KOPT-K1 (cell line): ENCODE results near the gene NFATC2.

Experiments
- H3K27ac ChIP-seq: fragments of 200-600 bp; sonication (generic); 2 replicates; pipeline ENCODE4 v1.5.1; 2016; ENCODE audit warnings: antibody characterized with exemption, mild to moderate bottlenecking, low read depth, low read length; ENCODE audit not compliant: poor library complexity, severe bottlenecking
- H3K36me3 ChIP-seq: fragments of 200-600 bp; sonication (generic); 2 replicates; pipeline ENCODE4 v1.5.1; 2017; ENCODE audit warnings: antibody characterized with exemption, mild to moderate bottlenecking, low read length, moderate library complexity; ENCODE audit not compliant: insufficient read depth
- H3K9me3 ChIP-seq: fragments of 200-600 bp; sonication (generic); 2 replicates; pipeline ENCODE4 v1.5.1; 2017; ENCODE audit warnings: antibody characterized with exemption, low read length, mild to moderate bottlenecking; ENCODE audit not compliant: insufficient read depth, poor library complexity, severe bottlenecking

The NFATC2 gene

DNA sequence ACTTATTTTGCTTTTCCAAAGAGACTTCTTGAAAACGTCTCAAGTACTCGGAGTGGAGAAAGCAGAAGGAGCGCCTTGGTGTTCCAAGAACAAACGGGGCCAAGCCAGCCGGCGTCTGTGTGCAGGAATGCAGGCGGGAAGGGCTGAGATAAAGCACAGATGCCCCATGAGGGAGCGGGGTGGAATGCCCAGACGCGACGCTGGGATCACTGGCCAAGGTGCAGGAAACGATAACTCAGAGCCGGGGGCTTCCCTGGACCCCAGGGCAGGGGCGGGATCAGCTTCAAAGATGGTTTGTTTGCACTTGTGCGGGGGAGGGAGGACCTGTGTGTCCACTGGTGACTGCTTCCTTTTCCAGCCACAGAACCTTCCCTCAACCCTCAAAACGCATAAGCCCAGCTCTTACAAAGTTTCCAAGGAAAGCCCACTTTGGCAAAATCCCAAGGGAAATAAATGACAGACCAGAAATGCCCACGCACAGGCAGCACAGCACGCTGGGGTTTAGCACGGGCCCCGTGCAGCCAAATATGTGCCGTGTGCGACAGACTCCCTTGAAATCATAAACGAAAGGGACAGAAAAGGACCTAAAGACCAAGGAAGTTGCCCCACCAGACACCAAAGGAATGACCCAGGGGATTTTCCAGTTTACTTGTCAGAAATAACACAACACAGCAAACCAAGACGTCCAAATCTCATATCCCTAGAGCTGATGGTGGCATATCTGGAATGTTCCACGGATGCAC is 113.9 kb downstream of the NFATC2 start:
- H3K27ac ChIP-seq = no peak overlapping the region
- no peaks in the 10 kb centered on the region for H3K9me3 ChIP-seq
- peaks cover 57% of the 10 kb centered on the region; the same call in 1 of the 2 replicates for H3K36me3 ChIP-seq

DNA sequence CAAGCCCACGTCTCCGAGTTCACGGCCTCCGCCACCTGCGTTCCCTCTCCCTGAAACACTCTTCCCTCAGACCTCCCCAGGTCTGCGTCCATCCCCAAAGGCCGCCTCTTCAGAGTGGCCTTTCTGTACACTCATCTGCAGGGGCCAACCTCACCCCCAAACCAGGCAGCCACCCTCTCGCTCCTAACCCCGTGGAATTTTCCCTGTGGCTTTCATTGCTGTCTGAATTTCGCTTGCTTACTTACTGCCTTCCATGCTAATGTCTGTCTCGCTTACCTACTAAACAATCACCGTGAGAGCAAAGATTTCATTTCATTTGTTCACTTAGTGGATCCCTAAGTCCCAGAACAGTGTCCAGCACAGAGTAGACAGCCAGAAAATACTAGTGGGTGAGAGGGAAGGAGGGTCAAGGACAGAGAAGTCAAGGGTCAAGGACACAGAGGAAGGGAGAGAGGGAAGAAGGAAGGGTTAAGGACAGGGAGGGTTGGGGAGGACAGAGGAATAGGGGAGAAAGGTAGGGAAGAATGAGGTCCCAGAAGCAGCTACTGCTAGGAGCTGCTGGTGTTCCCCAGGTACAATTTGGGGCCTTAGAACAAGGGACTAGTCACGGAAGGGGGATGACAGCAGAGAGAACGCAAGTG is 114.7 kb downstream of the NFATC2 start:
- Histone ChIP-seq H3K9me3 (no peaks in the 10 kb centered on the region), H3K36me3 (peaks cover 57% of the 10 kb centered on the region; the same call in 1 of the 2 replicates), H3K27ac (no peak overlapping the region)

DNA sequence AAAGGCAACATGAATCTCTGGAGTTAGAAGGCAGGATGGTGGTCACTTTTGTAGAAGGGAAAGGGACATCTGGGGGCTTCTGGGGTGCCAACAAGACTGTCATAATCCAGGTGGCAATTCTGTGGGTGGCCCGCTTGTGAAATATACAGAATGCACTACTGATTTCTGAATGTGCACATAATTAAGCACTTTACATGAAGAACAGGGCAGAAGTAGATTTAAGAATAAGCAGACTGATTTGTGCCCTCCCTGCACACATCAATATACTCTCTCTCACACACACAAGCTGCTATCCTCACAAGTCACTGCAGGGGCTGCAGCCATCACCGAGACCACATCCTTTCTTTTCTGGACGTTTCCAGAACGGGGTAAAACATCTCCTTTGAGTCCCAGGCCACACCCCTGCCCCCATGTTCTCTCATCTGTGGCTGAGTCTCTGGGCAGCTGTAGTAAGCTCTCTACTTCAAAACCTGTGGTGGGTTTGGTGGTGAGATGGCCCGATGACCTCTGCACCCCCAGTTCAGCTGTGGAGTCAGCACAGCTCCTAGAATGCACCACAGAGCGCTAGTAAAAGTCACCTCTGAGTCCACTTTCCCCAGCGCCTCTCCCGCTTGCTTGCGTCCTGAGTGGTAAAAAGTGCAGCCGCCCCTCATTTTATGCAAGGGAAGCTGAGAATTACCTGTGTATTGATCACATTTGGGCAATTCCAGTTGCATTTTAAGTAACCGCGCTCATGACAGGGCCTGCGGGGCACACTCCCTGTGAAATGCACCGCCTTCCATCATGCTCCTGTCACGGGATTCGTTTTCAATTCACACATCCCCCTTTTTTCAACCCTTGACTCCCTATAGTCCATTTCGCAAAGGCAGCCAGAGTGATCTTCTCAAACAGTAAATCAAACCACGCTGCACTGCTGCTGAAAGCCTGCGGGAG is 115.5 kb downstream of the NFATC2 start:
- Histone ChIP-seq H3K27ac (no peak overlapping the region), H3K9me3 (no peaks in the 10 kb centered on the region), H3K36me3 (peaks cover 56% of the 10 kb centered on the region; the same call in 1 of the 2 replicates)

DNA sequence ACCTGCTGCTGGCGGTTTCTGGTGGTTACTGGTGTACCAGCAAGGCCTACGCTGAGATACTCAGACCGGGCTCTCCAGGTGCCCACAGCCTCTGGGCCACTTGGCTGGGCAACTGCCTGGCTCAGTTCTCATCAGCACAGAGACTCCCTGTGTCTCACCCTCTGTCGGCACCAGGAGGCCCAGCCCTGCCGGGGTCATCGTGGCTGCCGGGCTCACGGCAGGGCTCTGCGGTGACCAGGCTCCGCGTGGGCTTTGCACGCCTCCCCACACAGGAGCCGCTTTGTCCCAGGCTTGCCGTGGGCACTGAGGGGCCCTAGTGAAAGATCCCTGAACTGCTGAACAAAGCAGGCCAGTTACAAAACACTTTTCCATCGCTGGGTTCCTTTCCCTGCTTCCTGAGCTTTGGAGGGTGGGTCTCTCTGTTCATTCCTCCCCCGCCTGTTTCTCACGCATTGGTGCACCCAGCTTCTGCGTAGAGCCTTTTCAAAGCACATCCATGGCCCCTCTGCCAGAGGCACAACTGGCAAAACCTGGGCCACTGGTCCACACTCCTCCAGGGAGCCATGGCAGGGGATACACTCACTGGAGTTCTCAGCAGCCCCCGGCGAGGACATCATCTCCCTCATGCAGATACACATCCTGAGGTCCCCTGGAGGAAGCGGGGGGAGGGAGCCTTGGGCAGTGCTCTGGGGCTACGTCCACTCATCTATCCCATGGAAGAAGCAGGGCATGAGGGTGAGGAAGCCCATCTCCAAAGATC is 117.0 kb downstream of the NFATC2 start:
- Histone ChIP-seq H3K9me3 (no peaks in the 10 kb centered on the region), H3K27ac (no peak overlapping the region), H3K36me3 (peaks cover 53% of the 10 kb centered on the region; the same call in 1 of the 2 replicates)

DNA sequence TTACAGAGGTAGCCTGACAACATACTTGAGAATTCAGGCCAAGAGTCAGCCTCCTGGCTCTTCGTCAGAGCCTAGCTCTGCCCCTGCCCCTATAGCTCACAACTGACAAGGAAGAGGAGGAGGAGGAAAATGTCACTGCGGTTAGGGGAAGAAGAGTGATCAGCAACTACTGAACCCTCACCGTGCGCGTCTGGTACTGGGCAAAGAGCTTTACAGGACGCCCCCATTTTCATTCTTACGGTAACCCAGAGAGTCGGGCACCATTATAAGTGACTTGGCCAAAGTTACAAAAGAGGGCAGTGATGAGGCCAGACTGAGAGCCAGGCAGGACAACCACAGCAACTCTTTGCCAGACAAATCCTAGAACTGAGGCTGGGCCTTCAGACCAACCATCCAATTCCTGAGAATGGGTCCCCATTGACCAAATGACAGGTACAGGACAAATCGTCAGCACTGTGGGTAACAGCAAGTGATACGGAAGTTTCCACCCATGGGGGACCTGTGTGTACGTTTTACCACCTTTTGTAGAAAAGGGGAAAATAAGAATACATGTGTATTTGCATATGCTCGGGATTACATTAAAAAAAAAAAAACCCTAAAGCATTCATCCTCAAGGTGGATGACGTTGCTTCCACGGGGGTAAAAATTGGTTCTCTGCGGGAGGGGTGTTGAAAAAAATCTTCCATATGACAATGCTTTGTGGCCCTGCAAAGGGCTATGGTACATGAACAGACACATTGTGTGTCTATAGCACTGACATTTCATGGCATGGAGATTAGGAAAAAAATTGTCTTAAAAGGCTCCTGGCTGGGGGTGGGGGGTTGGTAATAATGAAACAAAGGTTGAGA is 118.0 kb downstream of the NFATC2 start:
- no peaks in the 10 kb centered on the region for H3K9me3 ChIP-seq
- no peak overlapping the region for H3K27ac ChIP-seq
- H3K36me3 ChIP-seq = peaks cover 46% of the 10 kb centered on the region

DNA sequence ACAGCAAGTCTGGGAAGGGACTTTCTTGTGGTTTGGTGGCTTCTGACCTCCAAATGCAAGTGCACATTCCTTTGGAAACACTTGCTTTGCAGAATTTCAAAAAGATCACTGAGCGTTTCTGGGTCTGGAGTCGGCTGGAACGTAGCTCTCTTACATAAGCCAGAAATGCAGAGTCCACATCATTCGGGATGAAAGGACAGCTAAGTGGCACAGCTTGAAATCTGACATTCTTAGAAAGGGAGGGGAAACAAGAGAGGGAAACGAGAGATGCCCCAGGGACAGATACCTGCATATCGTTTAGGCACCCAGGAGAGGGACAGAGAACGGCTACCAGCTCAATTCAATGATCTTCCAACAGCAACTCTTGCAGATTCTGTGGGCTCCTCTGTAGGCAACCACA is 118.7 kb downstream of the NFATC2 start:
- Histone ChIP-seq H3K36me3 (peaks cover 43% of the 10 kb centered on the region), H3K27ac (no peak overlapping the region), H3K9me3 (no peaks in the 10 kb centered on the region)

DNA sequence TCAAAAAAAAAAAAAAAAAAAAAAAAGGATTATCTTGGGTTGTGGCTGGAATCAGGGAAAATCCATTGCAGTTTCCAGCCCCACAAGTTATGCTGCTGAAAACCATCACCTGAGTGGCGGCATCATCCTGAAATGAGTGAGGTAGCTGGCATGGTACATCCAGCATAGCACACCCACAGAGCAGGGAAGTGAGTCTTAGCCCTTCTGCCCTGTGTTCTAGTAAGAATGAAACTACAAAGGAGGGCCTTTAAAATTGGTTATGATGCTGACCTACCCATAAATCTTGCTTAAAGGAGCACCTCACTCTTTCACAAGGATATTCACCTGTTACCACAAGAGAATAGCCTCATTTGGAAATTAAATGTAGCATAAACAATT is 119.2 kb downstream of the NFATC2 start:
- Histone ChIP-seq H3K9me3 (no peaks in the 10 kb centered on the region), H3K27ac (no peak overlapping the region), H3K36me3 (peaks cover 43% of the 10 kb centered on the region)

DNA sequence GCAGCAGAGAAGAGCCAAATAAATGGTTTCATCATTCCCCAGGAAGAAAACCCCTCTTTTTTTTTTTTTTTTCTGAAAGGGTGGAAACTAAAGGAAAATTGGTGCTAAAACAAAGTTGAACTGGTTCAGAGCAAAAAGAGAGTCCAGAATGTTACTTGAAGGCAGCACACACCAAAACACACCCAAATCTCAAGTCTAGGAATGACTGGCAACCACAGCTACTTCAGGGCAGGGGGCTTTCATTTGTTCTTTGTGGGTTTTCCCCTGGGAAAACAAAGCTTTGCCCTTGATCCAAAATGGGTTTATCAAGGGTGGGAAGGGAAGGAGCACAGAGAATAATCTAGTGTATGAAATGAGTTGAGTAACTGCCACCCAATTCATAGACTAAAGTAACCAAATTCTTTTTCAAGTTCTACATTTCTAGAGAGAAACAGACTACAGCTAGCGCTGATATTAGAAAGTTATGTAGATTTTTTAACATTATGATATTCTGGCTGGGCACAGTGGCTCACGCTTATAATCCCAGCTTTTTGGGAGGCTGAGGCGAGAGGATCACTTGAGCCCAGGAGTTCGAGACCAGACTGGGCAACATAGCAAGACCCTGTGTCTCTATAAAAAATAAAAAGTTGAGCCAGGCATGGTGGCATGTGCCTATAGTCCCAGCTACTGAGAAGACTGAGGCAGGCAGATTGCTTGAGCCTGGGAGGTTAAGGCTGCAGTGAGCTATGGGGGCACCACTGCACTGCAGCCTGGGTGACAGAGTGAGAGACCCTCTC is 119.8 kb downstream of the NFATC2 start:
- Histone ChIP-seq H3K36me3 (peaks cover 48% of the 10 kb centered on the region), H3K27ac (no peak overlapping the region), H3K9me3 (no peaks in the 10 kb centered on the region)

DNA sequence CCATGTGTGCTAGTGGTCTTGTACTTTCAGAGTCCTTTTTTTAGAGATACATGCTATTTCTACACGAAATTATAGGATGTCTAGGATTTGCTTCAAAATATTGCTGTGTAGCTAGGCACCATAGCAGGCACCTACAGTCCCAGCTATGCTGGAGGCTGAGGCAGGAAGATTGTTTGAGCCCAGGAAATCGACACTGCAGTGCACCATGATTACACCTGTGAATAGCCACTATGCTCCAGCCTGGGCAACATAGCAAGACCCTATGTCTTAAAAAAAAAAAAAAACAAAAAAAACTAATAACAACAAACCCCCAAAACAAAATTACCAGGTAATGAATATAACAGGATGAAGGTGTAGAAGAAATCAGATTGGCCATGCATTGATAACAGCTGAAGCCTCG is 121.7 kb downstream of the NFATC2 start:
- Histone ChIP-seq H3K27ac (no peak overlapping the region), H3K9me3 (no peaks in the 10 kb centered on the region), H3K36me3 (peaks cover 55% of the 10 kb centered on the region)

DNA sequence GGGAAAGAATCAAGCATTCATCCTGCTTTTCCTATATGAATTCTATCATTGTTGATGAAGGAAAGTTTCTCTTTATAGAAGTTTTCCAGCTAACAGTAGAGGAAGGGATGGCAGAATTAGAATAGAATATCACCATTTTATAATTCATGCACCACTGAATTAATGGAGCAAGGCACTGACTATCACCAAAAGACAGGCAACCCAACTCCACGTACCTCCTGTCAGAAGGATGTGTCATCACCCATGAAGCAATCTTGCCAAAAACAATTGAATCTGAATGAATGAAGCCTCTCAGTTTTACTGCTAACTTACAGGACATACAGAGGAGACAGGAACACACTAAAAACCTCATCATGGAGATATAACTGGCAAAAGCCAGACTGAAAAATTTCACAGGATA is 122.4 kb downstream of the NFATC2 start:
- Histone ChIP-seq H3K27ac (no peak overlapping the region), H3K36me3 (peaks cover 48% of the 10 kb centered on the region), H3K9me3 (no peaks in the 10 kb centered on the region)

DNA sequence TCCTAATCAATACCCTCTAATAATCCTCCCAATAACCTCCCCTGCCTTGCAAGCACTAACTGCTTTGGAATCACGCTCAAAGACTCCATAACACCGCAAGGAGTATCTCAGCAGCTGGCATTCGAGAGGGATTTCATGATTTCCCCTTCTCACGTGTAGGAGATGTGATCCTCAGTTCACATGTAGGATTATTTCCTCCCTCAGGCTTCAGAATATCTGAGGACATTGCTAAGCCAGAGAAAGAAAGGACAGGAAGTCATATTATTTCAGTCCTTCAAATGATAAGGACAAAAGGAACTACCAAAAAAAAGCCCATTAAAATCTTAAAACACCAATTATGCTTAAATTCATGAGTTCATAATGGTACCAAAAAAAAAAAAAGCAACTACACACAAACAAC is 122.9 kb downstream of the NFATC2 start:
- Histone ChIP-seq H3K9me3 (no peaks in the 10 kb centered on the region), H3K36me3 (peaks cover 48% of the 10 kb centered on the region), H3K27ac (no peak overlapping the region)

DNA sequence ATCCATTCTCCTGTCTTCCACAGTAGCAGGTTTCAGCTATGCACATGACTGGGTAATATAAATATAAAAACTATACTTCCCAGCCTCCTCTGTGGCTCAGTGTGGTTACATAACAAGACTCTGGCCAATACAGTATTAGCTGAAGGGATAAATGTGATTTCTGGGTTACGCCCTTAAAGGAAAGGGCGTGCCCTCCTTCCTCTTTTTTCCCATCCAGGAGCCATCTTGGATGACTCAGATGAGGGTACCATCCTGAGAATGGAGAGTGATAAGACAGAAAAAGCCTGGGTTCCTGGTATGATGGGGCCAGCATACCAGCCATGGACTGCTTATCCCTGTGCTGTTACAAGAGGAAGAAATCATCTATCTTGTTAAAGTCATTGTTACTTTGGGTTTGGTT is 123.3 kb downstream of the NFATC2 start:
- Histone ChIP-seq H3K9me3 (no peaks in the 10 kb centered on the region), H3K36me3 (peaks cover 48% of the 10 kb centered on the region), H3K27ac (no peak overlapping the region)

DNA sequence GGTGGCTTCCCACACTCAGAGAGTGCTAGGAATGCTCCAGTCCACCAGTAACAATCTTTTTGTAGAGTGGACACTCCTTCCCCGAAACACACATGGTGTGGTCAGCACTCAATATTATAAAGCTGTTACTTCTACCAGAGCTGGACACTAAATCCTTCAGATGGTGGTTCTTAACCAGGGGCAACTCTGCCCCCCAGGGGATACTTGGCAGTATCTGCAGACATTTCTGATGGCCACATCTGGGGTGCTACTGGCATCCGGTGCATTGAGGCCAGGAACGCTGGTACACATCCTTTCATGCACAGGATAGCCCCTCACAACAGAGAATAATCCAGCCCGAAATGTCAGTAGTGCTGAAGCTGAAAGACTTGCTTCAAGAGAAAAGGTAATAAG is 124.4 kb downstream of the NFATC2 start:
- no peak overlapping the region for H3K27ac ChIP-seq
- H3K9me3 ChIP-seq = no peaks in the 10 kb centered on the region
- peaks cover 43% of the 10 kb centered on the region for H3K36me3 ChIP-seq
